Motor neuron (in vitro differentiated cells): ENCODE results near the gene HDHD5. TPM values are rescaled to one million over a fixed set of nuclear protein-coding genes. Genes with fewer than 3 reads are reported as not detected.
A peak's percentile ranks its signal among the peaks of the same experiment; 100 is the strongest.

Source experiments
- ATAC-seq, 8 experiments: fragments of 200-7000 bp; cut with Tn5 transposase; replicated peaks in 6 of 8; 2 replicates each; pipeline ENCODE4 v1.8.0; 2021; ENCODE audit warnings: mild to moderate bottlenecking in 8 of 8, moderate library complexity in 8 of 8
- H3K27ac ChIP-seq, 2 donors: fragments of 250-450 bp; sonication (Bioruptor Pico); 2 replicates each; pipeline ENCODE4 v1.9.0; 2021; ENCODE audit warnings: antibody characterized with exemption in 2 of 2, mild to moderate bottlenecking in 2 of 2, moderate library complexity in 1 of 2
- H3K4me1 ChIP-seq, 2 donors: fragments of 250-450 bp; sonication (Bioruptor Pico); replicated peaks in 1 of 2; 2 replicates each; pipeline ENCODE4 v1.6.1; 2021; ENCODE audit warnings: antibody characterized with exemption in 2 of 2, mild to moderate bottlenecking in 2 of 2, moderate library complexity in 1 of 2
- H3K4me3 ChIP-seq, 5 donors: fragments of 250-450 bp; sonication (Bioruptor Pico); 2 replicates each; pipeline ENCODE4 v1.9.0; 2021; ENCODE audit warnings: antibody characterized with exemption in 5 of 5, mild to moderate bottlenecking in 5 of 5, moderate library complexity in 4 of 5
- WGBS, 10 experiments: fragments of 450-650 bp; shearing (Covaris generic); methylation state at CpG; one replicate each; pipeline ENCODE4 v1.0.0; 2022; 5-methylcytosine and 5-hydroxymethylcytosine counted together
- in situ Hi-C, 9 experiments: fragments of 400-800 bp; cut with MboI; loops; one replicate each; pipeline ENCODE4 v1.15.0; 2021; ENCODE audit warnings: low sequenced_read_pairs in 9 of 9, low pct_unique_long_range_greater_than_20kb in 2 of 9; ENCODE audit not compliant: unreplicated experiment in 9 of 9
- total RNA-seq, 8 experiments: library from RNA; unstranded; fragments of 300-600 nt; gene quantifications; 2 replicates each; pipeline versions ENCODE4 v1.2.3 to v1.2.4, GENCODE V29; 2022

HDHD5 gene
- 10 to 100 TPM; 20.5 to 38.0 (median 31.8) TPM for total RNA-seq

- Histone ChIP-seq H3K4me1 (peaks cover 23 to 29% of the 10 kb centered on the region in 2 donors), H3K27ac (peak within 1 kb of the TSS; percentile 53 to 76), H3K4me3 (peak within 1 kb of the TSS; percentile 57 to 87 (median 82))
- WGBS, 10 experiments: 0 to 2% (median 1%) methylated on average over 1 to 21 of the region's 114 CpGs; no CpG with 5 or more reads in 3 of the 10 experiments
- in situ Hi-C loops: loop anchor here in 2 of 9 experiments (25.0 kb wide), 1 partner anchor 328 kb away; no protein-coding TSS in a partner anchor
- ATAC-seq: peak; percentile 83 to 90 (median 88)
These were observed at the start of gene HDHD5 for GRCh38 chr22:17158568-17159503. Gene HDHD5 (minus strand): TSS chr22:17159277. CDS start chr22:17159251, 26 bp downstream.

- H3K4me1 ChIP-seq: peaks cover 2 to 10% of the 10 kb centered on the region in 2 donors
- 12 to 93% (median 65%) methylated on average over 1 to 7 of the region's 7 CpGs; no CpG with 5 or more reads in 1 of the 10 experiments for WGBS, 10 experiments
- in situ Hi-C loops: no loop called here
- no peak overlapping the region for H3K4me3 ChIP-seq
- no peak overlapping the region for H3K27ac ChIP-seq
- peak in 1 of 8 experiments; percentile 24 for ATAC-seq
These were observed 46.4 kb upstream of the HDHD5 start for GRCh38 chr22:17205432-17205831.

- peak in 3 of 8 experiments; percentile 30 to 53 (median 35) for ATAC-seq
- H3K4me1 ChIP-seq: peaks cover 17 to 34% of the 10 kb centered on the region in 2 donors
- in situ Hi-C loops: no loop called here
- H3K4me3 ChIP-seq: no peak overlapping the region
- H3K27ac ChIP-seq: no peak overlapping the region
- 12 to 74% (median 47%) methylated on average over 2 to 8 of the region's 8 CpGs for WGBS, 10 experiments
These were observed 42.3 kb upstream of the HDHD5 start for GRCh38 chr22:17201285-17201945.

GRCh38 chr22:17199003-17199731, 40.1 kb upstream of the HDHD5 start:
- ATAC-seq: peak; percentile 51 to 80 (median 60)
- in situ Hi-C loops: loop anchor here in 3 of 9 experiments (25.0 kb wide), 1 partner anchor 288 kb away; no protein-coding TSS in a partner anchor
- 0 to 7% methylated on average over 1 to 5 of the region's 20 CpGs; no CpG with 5 or more reads in 8 of the 10 experiments for WGBS, 10 experiments

GRCh38 chr22:17198170-17199002, 39.3 kb upstream of the HDHD5 start:
- Histone ChIP-seq H3K4me3 (peak overlapping the region; percentile 27 to 35 (median 31)), H3K27ac (peak overlapping the region; percentile 89 to 95), H3K4me1 (peaks cover 17 to 42% of the 10 kb centered on the region in 2 donors)
- in situ Hi-C loops: loop anchor here in 3 of 9 experiments (25.0 kb wide), 1 partner anchor 289 kb away; no protein-coding TSS in a partner anchor
- peak in 6 of 8 experiments; percentile 20 to 93 (median 91) for ATAC-seq
- 0 to 100% (median 6%) methylated on average over 1 to 11 of the region's 29 CpGs; no CpG with 5 or more reads in 1 of the 10 experiments for WGBS, 10 experiments

More at GRCh38 chr22:17199003-17199731, 40.1 kb upstream of the HDHD5 start:
- Histone ChIP-seq H3K27ac (peak overlapping the region; percentile 89 to 95), H3K4me3 (peak overlapping the region; percentile 27 to 35 (median 31)), H3K4me1 (peaks cover 17 to 38% of the 10 kb centered on the region in 2 donors)

GRCh38 chr22:17194213-17194612, 35.1 kb upstream of the HDHD5 start:
- 30 to 100% (median 67%) methylated on average over 1 to 5 of the region's 7 CpGs; no CpG with 5 or more reads in 5 of the 10 experiments for WGBS, 10 experiments
- Histone ChIP-seq H3K4me1 (peaks cover 9 to 20% of the 10 kb centered on the region in 2 donors), H3K27ac (peak overlapping the region in 1 of 2 donors; percentile 16), H3K4me3 (no peak overlapping the region)
- peak in 3 of 8 experiments; percentile 5 to 12 (median 7) for ATAC-seq
- in situ Hi-C loops: loop anchor here in 3 of 9 experiments (25.0 kb wide), 1 partner anchor 293 kb away; no protein-coding TSS in a partner anchor

GRCh38 chr22:17192186-17192585, 33.1 kb upstream of the HDHD5 start:
- no peak overlapping the region for H3K27ac ChIP-seq
- no peak overlapping the region for H3K4me3 ChIP-seq
- peaks cover 0 to 8% of the 10 kb centered on the region in 2 donors for H3K4me1 ChIP-seq
- in situ Hi-C loops: loop anchor here in 3 of 9 experiments (25.0 kb wide), 1 partner anchor 295 kb away; no protein-coding TSS in a partner anchor
- WGBS, 10 experiments: 37 to 100% (median 83%) methylated on average over 2 to 3 of the region's 5 CpGs; no CpG with 5 or more reads in 6 of the 10 experiments
- no peak for ATAC-seq

GRCh38 chr22:17191163-17191784, 32.2 kb upstream of the HDHD5 start:
- peak in 2 of 8 experiments; percentile 92 to 97 for ATAC-seq
- peaks cover 0 to 8% of the 10 kb centered on the region in 2 donors for H3K4me1 ChIP-seq
- H3K27ac ChIP-seq: no peak overlapping the region
- in situ Hi-C loops: loop anchor here in 3 of 9 experiments (25.0 kb wide), 1 partner anchor 296 kb away; no protein-coding TSS in a partner anchor
- H3K4me3 ChIP-seq: no peak overlapping the region
- WGBS, 10 experiments: 0 to 93% (median 50%) methylated on average over 1 to 4 of the region's 12 CpGs; no CpG with 5 or more reads in 5 of the 10 experiments

GRCh38 chr22:17190702-17191101, 31.6 kb upstream of the HDHD5 start:
- 58 to 67% methylated on average over 1 to 2 of the region's 10 CpGs; no CpG with 5 or more reads in 8 of the 10 experiments for WGBS, 10 experiments
- Histone ChIP-seq H3K27ac (no peak overlapping the region), H3K4me1 (peaks cover 0 to 8% of the 10 kb centered on the region in 2 donors), H3K4me3 (no peak overlapping the region)
- ATAC-seq: peak in 2 of 8 experiments; percentile 12 to 21
- in situ Hi-C loops: loop anchor here in 3 of 9 experiments (25.0 kb wide), 1 partner anchor 297 kb away; no protein-coding TSS in a partner anchor

GRCh38 chr22:17176715-17177114, 17.6 kb upstream of the HDHD5 start:
- WGBS, 10 experiments: 25 to 100% (median 70%) methylated on average over 1 to 8 of the region's 8 CpGs; no CpG with 5 or more reads in 2 of the 10 experiments
- H3K4me1 ChIP-seq: peaks cover 9 to 10% of the 10 kb centered on the region in 2 donors
- no peak for ATAC-seq
- no peak overlapping the region for H3K4me3 ChIP-seq
- H3K27ac ChIP-seq: no peak overlapping the region
- in situ Hi-C loops: loop anchor here in 6 of 9 experiments (10.0 to 25.0 kb wide), 4 partner anchors 198 to 328 kb away; no protein-coding TSS in a partner anchor
